KMS-11 (cell line): ENCODE results near the gene LRRC51.
A peak's percentile ranks its signal among the peaks of the same experiment; 100 is the strongest.

Source experiments
- H2AFZ ChIP-seq: fragments of 200-600 bp; sonication (generic); 2 replicates; pipeline ENCODE4 v1.6.1; 2016; ENCODE audit warnings: antibody characterized with exemption, mixed run types, low read depth
- H3K27ac ChIP-seq: fragments of 200-600 bp; sonication (generic); 2 replicates; pipeline ENCODE4 v1.6.1; 2016; ENCODE audit warnings: mild to moderate bottlenecking, mixed run types
- H3K27me3 ChIP-seq: fragments of 200-600 bp; sonication (generic); 2 replicates; pipeline ENCODE4 v1.6.1; 2017; ENCODE audit warnings: mild to moderate bottlenecking, low read depth, mixed run types, moderate library complexity; ENCODE audit not compliant: insufficient read depth
- H3K36me3 ChIP-seq: fragments of 200-600 bp; sonication (generic); 2 replicates; pipeline ENCODE4 v1.6.1; 2017; ENCODE audit warnings: mild to moderate bottlenecking, mixed run types; ENCODE audit not compliant: insufficient read depth
- H3K4me1 ChIP-seq: fragments of 200-600 bp; sonication (generic); 2 replicates; pipeline ENCODE4 v1.6.1; 2016; ENCODE audit warnings: mild to moderate bottlenecking, low read depth, mixed run types; ENCODE audit not compliant: poor library complexity, severe bottlenecking
- H3K4me2 ChIP-seq: fragments of 200-600 bp; sonication (generic); 2 replicates; pipeline ENCODE4 v1.7.0; 2016; ENCODE audit warnings: mild to moderate bottlenecking, mixed run types
- H3K4me3 ChIP-seq: fragments of 200-600 bp; sonication (generic); IDR thresholded peaks from 2 replicates; pipeline ENCODE4 v1.6.1; 2017; ENCODE audit warnings: low read depth, low read length, mixed read lengths; ENCODE audit not compliant: insufficient read depth
- H3K79me2 ChIP-seq: fragments of 200-600 bp; sonication (generic); 2 replicates; pipeline ENCODE4 v1.6.1; 2016; ENCODE audit warnings: low read depth, mixed run types; ENCODE audit not compliant: insufficient read depth
- H3K9ac ChIP-seq: fragments of 200-600 bp; sonication (generic); 2 replicates; pipeline ENCODE4 v1.6.1; 2016; ENCODE audit warnings: mild to moderate bottlenecking, mixed run types
- H4K20me1 ChIP-seq: fragments of 200-600 bp; sonication (generic); 2 replicates; pipeline ENCODE4 v1.6.1; 2016; ENCODE audit warnings: mild to moderate bottlenecking, mixed run types; ENCODE audit not compliant: insufficient read depth
- TF ChIP-seq, protein P1 (sequence below): fragments of 200-600 bp; sonication (generic); conservative IDR thresholded peaks from 2 replicates; pipeline ENCODE4 v1.6.1; 2017; ENCODE audit warnings: low read depth, mild to moderate bottlenecking, antibody characterized with exemption, low read length, moderate library complexity, mixed read lengths

The LRRC51 gene

GRCh38 chr11:72111300-72112142 is 30.9 kb downstream of the LRRC51 start:
- Histone ChIP-seq H2AFZ (peak overlapping the region; percentile 61), H3K27ac (peak overlapping the region; percentile 83)
- TF ChIP-seq, protein P1, sequence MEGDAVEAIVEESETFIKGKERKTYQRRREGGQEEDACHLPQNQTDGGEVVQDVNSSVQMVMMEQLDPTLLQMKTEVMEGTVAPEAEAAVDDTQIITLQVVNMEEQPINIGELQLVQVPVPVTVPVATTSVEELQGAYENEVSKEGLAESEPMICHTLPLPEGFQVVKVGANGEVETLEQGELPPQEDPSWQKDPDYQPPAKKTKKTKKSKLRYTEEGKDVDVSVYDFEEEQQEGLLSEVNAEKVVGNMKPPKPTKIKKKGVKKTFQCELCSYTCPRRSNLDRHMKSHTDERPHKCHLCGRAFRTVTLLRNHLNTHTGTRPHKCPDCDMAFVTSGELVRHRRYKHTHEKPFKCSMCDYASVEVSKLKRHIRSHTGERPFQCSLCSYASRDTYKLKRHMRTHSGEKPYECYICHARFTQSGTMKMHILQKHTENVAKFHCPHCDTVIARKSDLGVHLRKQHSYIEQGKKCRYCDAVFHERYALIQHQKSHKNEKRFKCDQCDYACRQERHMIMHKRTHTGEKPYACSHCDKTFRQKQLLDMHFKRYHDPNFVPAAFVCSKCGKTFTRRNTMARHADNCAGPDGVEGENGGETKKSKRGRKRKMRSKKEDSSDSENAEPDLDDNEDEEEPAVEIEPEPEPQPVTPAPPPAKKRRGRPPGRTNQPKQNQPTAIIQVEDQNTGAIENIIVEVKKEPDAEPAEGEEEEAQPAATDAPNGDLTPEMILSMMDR = no peak

DNA sequence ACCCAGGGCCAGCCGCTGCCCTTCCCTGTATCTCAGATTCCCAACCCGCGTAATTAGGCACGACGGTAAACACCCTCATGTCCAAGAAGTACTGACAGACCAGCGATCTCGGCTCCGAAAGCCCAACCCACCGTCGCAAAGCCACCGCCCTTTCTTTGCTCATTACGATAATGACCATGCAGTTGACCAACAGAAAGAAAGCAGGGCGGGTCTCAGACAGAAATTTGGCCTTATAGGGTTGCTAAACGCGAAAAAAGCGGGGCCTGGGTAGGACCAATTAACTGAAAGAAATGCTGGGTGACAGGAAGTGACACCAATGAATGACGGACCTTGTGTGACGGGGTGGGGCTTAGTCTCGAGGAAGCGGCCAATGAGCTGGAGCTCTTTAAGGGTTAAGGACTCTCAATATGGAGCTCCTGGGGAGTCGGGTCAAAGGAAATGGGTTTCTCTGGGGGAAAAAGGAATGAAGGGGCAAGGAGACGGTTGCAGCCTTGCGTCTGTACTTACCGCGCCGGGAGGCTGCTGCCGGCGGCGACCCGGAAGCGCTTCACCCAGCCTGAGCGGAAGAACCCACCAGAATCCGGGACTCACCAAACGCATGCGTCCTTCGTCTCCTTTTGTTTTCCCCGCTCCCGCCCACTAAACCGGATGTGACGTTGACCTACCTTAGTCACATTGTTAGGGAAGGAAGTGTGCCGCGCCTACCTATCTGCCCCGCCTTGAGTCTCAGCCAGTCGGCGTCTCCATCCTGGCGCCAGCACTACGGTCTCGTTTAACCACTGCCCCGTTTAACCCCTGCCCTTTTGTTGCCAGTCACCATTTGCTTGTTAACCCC is 31.7 kb downstream of the LRRC51 start, which contains the start of gene ANAPC15:
TSS of gene ANAPC15 (minus strand) at position 553 of the 835 bp plus-strand sequence. CDS start 1,419 bp downstream, outside the sequence.
- peaks cover 18% of the 10 kb centered on the region for H3K4me1 ChIP-seq
- H3K4me3 ChIP-seq = no peak within 1 kb of the TSS
- H3K27ac ChIP-seq = peak within 1 kb of the TSS; percentile 83
- H3K9ac ChIP-seq = peak within 1 kb of the TSS; percentile 84
- no peaks in the 10 kb centered on the region for H3K79me2 ChIP-seq
- H3K27me3 ChIP-seq = no peaks in the 10 kb centered on the region
- TF ChIP-seq, protein P1 = no peak
- no peaks in the 10 kb centered on the region for H3K36me3 ChIP-seq
- peak within 1 kb of the TSS; percentile 84 for H3K4me2 ChIP-seq
- H2AFZ ChIP-seq = peak within 1 kb of the TSS; percentile 61
- H4K20me1 ChIP-seq = no peaks in the 10 kb centered on the region

More at GRCh38 chr11:72111300-72112142, 30.9 kb downstream of the LRRC51 start:
- peak overlapping the region; percentile 84 for H3K9ac ChIP-seq
- H3K79me2 ChIP-seq = no peaks in the 10 kb centered on the region
- peaks cover 18% of the 10 kb centered on the region for H3K4me1 ChIP-seq
- H3K4me2 ChIP-seq = peak overlapping the region; percentile 84
- no peaks in the 10 kb centered on the region for H3K27me3 ChIP-seq
- H3K4me3 ChIP-seq = no peak overlapping the region
- no peaks in the 10 kb centered on the region for H4K20me1 ChIP-seq
- no peaks in the 10 kb centered on the region for H3K36me3 ChIP-seq

GRCh38 chr11:72112978-72113808 is 32.5 kb downstream of the LRRC51 start:
- peak overlapping the region; percentile 84; the same call in 1 of the 2 replicates for H3K9ac ChIP-seq
- TF ChIP-seq, protein P1 = no peak
- no peaks in the 10 kb centered on the region for H3K79me2 ChIP-seq
- H4K20me1 ChIP-seq = no peaks in the 10 kb centered on the region
- no peaks in the 10 kb centered on the region for H3K27me3 ChIP-seq
- peak overlapping the region; percentile 61 for H2AFZ ChIP-seq
- H3K4me3 ChIP-seq = no peak overlapping the region
- H3K27ac ChIP-seq = peak overlapping the region; percentile 83
- H3K4me1 ChIP-seq = peaks cover 18% of the 10 kb centered on the region
- no peaks in the 10 kb centered on the region for H3K36me3 ChIP-seq
- H3K4me2 ChIP-seq = peak overlapping the region; percentile 83

- Histone ChIP-seq H3K4me2 (no peak overlapping the region), H3K4me1 (peaks cover 18% of the 10 kb centered on the region), H4K20me1 (no peaks in the 10 kb centered on the region), H3K27ac (no peak overlapping the region), H2AFZ (no peak overlapping the region), H3K79me2 (no peaks in the 10 kb centered on the region), H3K9ac (no peak overlapping the region), H3K36me3 (no peaks in the 10 kb centered on the region), H3K27me3 (no peaks in the 10 kb centered on the region), H3K4me3 (no peak overlapping the region)
- TF ChIP-seq, protein P1 = no peak
These were observed 33.9 kb downstream of the LRRC51 start for GRCh38 chr11:72114570-72114969.
